Retinal pigment epithelial cell (primary cell): ENCODE results near the gene PPP1R14B.
A peak's percentile ranks its signal among the peaks of the same experiment; 100 is the strongest.

Experiments
- DNase-seq: peaks from one replicate; pipeline ENCODE4 v3.0.0-alpha.2; 2010; ENCODE audit warnings: low read depth
- H3K4me3 ChIP-seq: 2 replicates; pipeline ENCODE4 v1.5.1; 2011; ENCODE audit warnings: mild to moderate bottlenecking, low read length, control low read depth, moderate library complexity
- CTCF ChIP-seq: conservative IDR thresholded peaks from 2 replicates; pipeline ENCODE4 v1.5.1; 2011; ENCODE audit warnings: low read depth, low read length, control low read depth, inconsistent platforms

PPP1R14B gene

GRCh38 chr11:64227405-64227956, 19.3 kb downstream of the PPP1R14B start:
- DNase-seq = no peak
- H3K4me3 ChIP-seq = peak overlapping the region; percentile 14
- TF ChIP-seq CTCF = no peak

GRCh38 chr11:64226507-64227051, 20.2 kb downstream of the PPP1R14B start:
- no peak for DNase-seq
- TF ChIP-seq CTCF = no peak
- peak overlapping the region; percentile 86 for H3K4me3 ChIP-seq

- peak; percentile 39 for TF ChIP-seq CTCF
- DNase-seq = peak; percentile 33
- H3K4me3 ChIP-seq = peak within 1 kb of the TSS; percentile 86
These were observed 20.9 kb downstream of the PPP1R14B start, which contains the start of the genes NUDT22 and TRPT1 for GRCh38 chr11:64225608-64226506. TSS of gene NUDT22 (plus strand) at chr11:64226274. CDS start at chr11:64226653, 379 bp downstream. TSS of gene TRPT1 (minus strand) at chr11:64226186. CDS start at chr11:64225860, 326 bp downstream.

- DNase-seq = no peak
- peak overlapping the region; percentile 86 for H3K4me3 ChIP-seq
- TF ChIP-seq CTCF = no peak
These were observed 21.7 kb downstream of the PPP1R14B start for GRCh38 chr11:64224891-64225607.

- H3K4me3 ChIP-seq = no peak overlapping the region
- TF ChIP-seq CTCF = no peak
- no peak for DNase-seq
These were observed 22.4 kb downstream of the PPP1R14B start for GRCh38 chr11:64224151-64224890.

GRCh38 chr11:64223001-64223651, 23.6 kb downstream of the PPP1R14B start:
- H3K4me3 ChIP-seq = no peak overlapping the region
- TF ChIP-seq CTCF = no peak
- no peak for DNase-seq
